Skeletal muscle tissue (tissue), 4 donors: ENCODE measurements around the gene ZBTB8OS. TPM values are rescaled to one million over a fixed set of nuclear protein-coding genes. Genes with fewer than 3 reads are reported as not detected.
"Not testable (repeated sequence)": the region's sequence is repeated elsewhere in the genome, so short reads cannot be mapped to it uniquely, and the experiment has no call there.

Source experiments
- H3K27ac ChIP-seq: one replicate; pipeline ENCODE4 v1.7.0; 2013; ENCODE audit warnings: mild to moderate bottlenecking, low read depth, low read length, inconsistent platforms
- H3K27me3 ChIP-seq, 3 donors: one replicate each; pipeline ENCODE4 v1.7.0; 2013; ENCODE audit warnings: low read length in 3 of 3; ENCODE audit not compliant: control insufficient read depth in 3 of 3, insufficient read depth in 3 of 3
- H3K36me3 ChIP-seq, 3 donors: one replicate each; pipeline ENCODE4 v1.7.0; 2013; ENCODE audit warnings: low read length in 3 of 3; ENCODE audit not compliant: control insufficient read depth in 3 of 3, insufficient read depth in 3 of 3
- H3K4me1 ChIP-seq, 3 donors: one replicate each; pipeline ENCODE4 v1.7.0; 2013; ENCODE audit warnings: low read length in 3 of 3, mild to moderate bottlenecking in 3 of 3; ENCODE audit not compliant: control insufficient read depth in 3 of 3, insufficient read depth in 3 of 3
- H3K4me3 ChIP-seq, 3 donors: one replicate each; pipeline ENCODE4 v1.7.0; 2013; ENCODE audit warnings: low read length in 3 of 3
- H3K9ac ChIP-seq, 3 donors: one replicate each; pipeline ENCODE4 v1.7.0; 2013; ENCODE audit warnings: low read length in 3 of 3, mild to moderate bottlenecking in 3 of 3, moderate library complexity in 2 of 3, low read depth in 1 of 3
- H3K9me3 ChIP-seq, 3 donors: one replicate each; pipeline ENCODE4 v1.7.0; 2013; ENCODE audit warnings: low read length in 3 of 3; ENCODE audit not compliant: control insufficient read depth in 3 of 3
- total RNA-seq: library from RNA; depleted of rRNA; stranded (reverse); fragments of >200 nt; gene quantifications from one replicate; pipeline ENCODE4 v1.2.3, GENCODE V29; 2014
- donor health status: Osteomylitis.

ZBTB8OS gene
- 15.7 TPM for total RNA-seq

- Histone ChIP-seq H3K27me3 (no peaks in the 10 kb centered on the region), H3K4me1 (peaks cover 19 to 34% (median 24%) of the 10 kb centered on the region in 3 donors), H3K9ac (peak within 1 kb of the TSS; percentile 94 to 98 (median 97)), H3K9me3 (no peaks in the 10 kb centered on the region), H3K27ac (peak within 1 kb of the TSS; percentile 100), H3K4me3 (peak within 1 kb of the TSS; percentile 92 to 100 (median 92)), H3K36me3 (peaks cover 7 to 22% (median 15%) of the 10 kb centered on the region in 3 donors)
Observed at GRCh38 chr1:32650248-32650751, at the start of gene ZBTB8OS. Gene ZBTB8OS (minus strand): TSS chr1:32650550. CDS start chr1:32650529, 21 bp downstream.

- H3K27ac ChIP-seq, H3K9me3 ChIP-seq, H3K9ac ChIP-seq, H3K27me3 ChIP-seq, H3K4me3 ChIP-seq: not testable (repeated sequence)
- Histone ChIP-seq H3K36me3 (peaks cover 13 to 27% (median 13%) of the 10 kb centered on the region in 3 donors), H3K4me1 (peaks cover 39 to 74% (median 54%) of the 10 kb centered on the region in 3 donors)
Observed at GRCh38 chr1:32696996-32697395, 46.6 kb upstream of the ZBTB8OS start.

GRCh38 chr1:32696041-32696440 lies 45.7 kb upstream of the ZBTB8OS start:
- H3K9ac ChIP-seq, result no peak overlapping the region
- no peaks in the 10 kb centered on the region for H3K9me3 ChIP-seq
- H3K4me1 ChIP-seq, result peaks cover 29 to 65% (median 44%) of the 10 kb centered on the region in 3 donors
- no peak overlapping the region for H3K4me3 ChIP-seq
- H3K27ac ChIP-seq, result peak overlapping the region; percentile 66
- H3K36me3 ChIP-seq, result peaks cover 13 to 27% (median 13%) of the 10 kb centered on the region in 3 donors
- no peaks in the 10 kb centered on the region for H3K27me3 ChIP-seq

- Histone ChIP-seq H3K27ac (peak overlapping the region; percentile 66), H3K36me3 (peaks cover 13 to 27% (median 13%) of the 10 kb centered on the region in 3 donors), H3K9me3 (no peaks in the 10 kb centered on the region), H3K4me3 (peak overlapping the region; percentile 32 to 50 (median 35)), H3K4me1 (peaks cover 29 to 57% (median 38%) of the 10 kb centered on the region in 3 donors), H3K27me3 (no peaks in the 10 kb centered on the region), H3K9ac (peak overlapping the region in 1 of 3 donors; percentile 47)
Observed at GRCh38 chr1:32695098-32695904, 45.0 kb upstream of the ZBTB8OS start.

DNA sequence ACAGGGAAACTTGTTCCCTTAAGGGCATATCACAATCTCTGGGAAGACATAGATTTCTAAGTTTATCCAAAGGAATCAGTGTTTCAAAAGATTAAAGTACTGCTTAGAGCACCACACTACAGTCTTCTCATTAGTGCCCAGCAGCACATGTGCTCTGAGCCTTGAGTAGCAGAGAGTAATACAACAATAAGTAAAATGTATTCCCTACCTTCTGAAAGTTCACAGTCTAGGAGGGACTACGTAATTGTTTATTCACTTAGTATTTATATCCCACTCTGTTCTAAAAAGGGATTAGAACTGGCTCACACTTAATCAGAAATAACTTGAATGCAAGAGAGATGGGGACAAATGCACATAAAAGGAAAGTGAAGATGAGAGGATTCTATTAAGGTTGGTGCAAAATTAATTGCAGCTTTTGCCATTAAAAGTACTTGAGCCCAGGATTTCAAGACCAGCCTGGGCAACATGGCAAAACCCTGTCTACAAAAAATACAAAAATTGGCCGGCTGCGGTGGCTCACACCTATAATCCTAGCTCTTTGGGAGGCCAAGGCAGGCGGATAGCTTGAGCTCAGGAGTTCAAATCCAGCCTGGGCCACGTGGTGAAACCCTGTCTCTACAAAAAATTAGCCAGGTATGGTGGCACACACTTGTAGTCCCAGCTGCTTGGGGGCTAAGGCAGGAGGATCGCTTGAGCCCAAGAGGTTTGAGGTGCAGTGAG lies 43.3 kb upstream of the ZBTB8OS start:
- peaks cover 24 to 42% (median 28%) of the 10 kb centered on the region in 3 donors for H3K4me1 ChIP-seq
- H3K27me3 ChIP-seq, result no peaks in the 10 kb centered on the region
- H3K4me3 ChIP-seq, result no peak overlapping the region
- H3K27ac ChIP-seq, result peak overlapping the region; percentile 37
- H3K36me3 ChIP-seq, result peaks cover 13 to 28% (median 13%) of the 10 kb centered on the region in 3 donors
- no peaks in the 10 kb centered on the region for H3K9me3 ChIP-seq
- H3K9ac ChIP-seq, result peak overlapping the region in 2 of 3 donors; percentile 27 to 46

DNA sequence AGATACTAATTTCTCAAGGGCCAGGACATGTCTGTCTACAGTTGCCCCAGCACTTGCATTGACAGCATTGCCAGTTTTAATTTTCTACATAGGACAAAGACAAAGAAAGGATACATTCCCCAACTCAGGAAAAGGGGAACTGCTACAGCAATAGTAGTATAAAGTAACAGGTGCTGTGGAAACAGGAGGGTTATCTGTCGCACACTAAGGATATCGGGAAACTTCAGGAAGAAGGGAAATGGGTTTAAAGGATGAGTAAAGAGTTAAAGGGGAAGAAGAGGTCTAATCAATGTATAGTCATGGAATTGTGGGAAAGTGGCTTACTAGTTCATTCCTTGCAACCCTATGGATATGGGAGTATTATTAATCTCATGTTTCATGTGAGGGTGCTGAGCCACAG lies 36.0 kb upstream of the ZBTB8OS start:
- H3K36me3 ChIP-seq, result peaks cover 6 to 31% (median 24%) of the 10 kb centered on the region in 3 donors
- H3K9ac ChIP-seq, result no peak overlapping the region
- no peaks in the 10 kb centered on the region for H3K9me3 ChIP-seq
- peaks cover 0 to 16% (median 16%) of the 10 kb centered on the region in 3 donors for H3K4me1 ChIP-seq
- no peak overlapping the region for H3K4me3 ChIP-seq
- H3K27ac ChIP-seq, result no peak overlapping the region
- H3K27me3 ChIP-seq, result no peaks in the 10 kb centered on the region

GRCh38 chr1:32685498-32685897 lies 35.1 kb upstream of the ZBTB8OS start:
- peaks cover 10 to 35% (median 27%) of the 10 kb centered on the region in 3 donors for H3K36me3 ChIP-seq
- H3K9ac ChIP-seq, result no peak overlapping the region
- H3K4me3 ChIP-seq, result no peak overlapping the region
- peaks cover 2 to 19% (median 18%) of the 10 kb centered on the region in 3 donors for H3K4me1 ChIP-seq
- no peak overlapping the region for H3K27ac ChIP-seq
- no peaks in the 10 kb centered on the region for H3K27me3 ChIP-seq
- H3K9me3 ChIP-seq, result no peaks in the 10 kb centered on the region

GRCh38 chr1:32684167-32684811 lies 33.9 kb upstream of the ZBTB8OS start:
- H3K27ac ChIP-seq, result no peak overlapping the region
- H3K9ac ChIP-seq, result no peak overlapping the region
- H3K4me1 ChIP-seq, result peaks cover 2 to 19% (median 18%) of the 10 kb centered on the region in 3 donors

GRCh38 chr1:32683397-32683796 lies 33.0 kb upstream of the ZBTB8OS start:
- Histone ChIP-seq H3K27me3 (no peaks in the 10 kb centered on the region), H3K36me3 (peaks cover 12 to 39% (median 28%) of the 10 kb centered on the region in 3 donors), H3K9me3 (no peaks in the 10 kb centered on the region), H3K27ac (no peak overlapping the region), H3K9ac (no peak overlapping the region), H3K4me3 (no peak overlapping the region), H3K4me1 (peaks cover 2 to 19% (median 18%) of the 10 kb centered on the region in 3 donors)

More at GRCh38 chr1:32684167-32684811, 33.9 kb upstream of the ZBTB8OS start:
- no peaks in the 10 kb centered on the region for H3K9me3 ChIP-seq
- peaks cover 12 to 39% (median 29%) of the 10 kb centered on the region in 3 donors for H3K36me3 ChIP-seq
- H3K4me3 ChIP-seq, result no peak overlapping the region
- H3K27me3 ChIP-seq, result no peaks in the 10 kb centered on the region
